OCI-LY3 (cell line): ENCODE data around the gene ATP2A3.
A peak's percentile ranks its signal among the peaks of the same experiment; 100 is the strongest.

Source experiments
- H2AFZ ChIP-seq: fragments of 200-600, 300-600 bp; shearing (Covaris generic); 2 replicates; pipeline ENCODE4 v1.6.0; 2014; ENCODE audit warnings: antibody characterized with exemption, low read depth, low read length
- H3K27ac ChIP-seq: fragments of 200-600, 300-600 bp; sonication (generic); 2 replicates; pipeline ENCODE4 v1.5.1; 2014; ENCODE audit warnings: mild to moderate bottlenecking, low read length, moderate library complexity, mixed read lengths
- H3K27me3 ChIP-seq: fragments of 200-600, 300-600 bp; sonication (generic); 2 replicates; pipeline ENCODE4 v1.6.1; 2014; ENCODE audit warnings: low read depth, low read length, mixed read lengths
- H3K36me3 ChIP-seq: fragments of 200-600, 300-600 bp; sonication (generic); replicated peaks from 2 replicates; pipeline ENCODE3; 2014; ENCODE audit warnings: low read depth, low read length, mixed read lengths
- H3K4me1 ChIP-seq: fragments of 300-600, 200-600 bp; sonication (generic); 2 replicates; pipeline ENCODE4 v1.6.1; 2014; ENCODE audit warnings: low read length, mixed read lengths
- H3K4me2 ChIP-seq: fragments of 200-600, 300-600 bp; sonication (generic); 2 replicates; pipeline ENCODE4 v1.6.1; 2014; ENCODE audit warnings: low read length, mixed read lengths
- H3K4me3 ChIP-seq: fragments of 300-600, 200-600 bp; sonication (generic); 2 replicates; pipeline ENCODE4 v1.5.1; 2014; ENCODE audit warnings: antibody characterized with exemption, mild to moderate bottlenecking, low read length, moderate library complexity
- H3K79me2 ChIP-seq: fragments of 300-600, 200-600 bp; shearing (Covaris generic); 2 replicates; pipeline ENCODE4 v1.6.1; 2014; ENCODE audit warnings: mild to moderate bottlenecking, low read length, mixed read lengths
- H3K9ac ChIP-seq: fragments of 300-600, 200-600 bp; shearing (Covaris generic); 2 replicates; pipeline ENCODE4 v1.6.0; 2014; ENCODE audit warnings: mild to moderate bottlenecking, low read length, moderate library complexity
- H3K9me3 ChIP-seq: fragments of 200-600, 300-600 bp; shearing (Covaris generic); 2 replicates; pipeline ENCODE4 v1.6.1; 2014; ENCODE audit warnings: low read length, mixed read lengths; ENCODE audit not compliant: insufficient read depth
- H4K20me1 ChIP-seq: fragments of 200-600, 300-600 bp; sonication (generic); 2 replicates; pipeline ENCODE4 v1.6.1; 2016; ENCODE audit warnings: low read length, mixed read lengths; ENCODE audit not compliant: insufficient read depth
- CTCF ChIP-seq: fragments of 200-600, 300-600 bp; sonication (generic); IDR thresholded peaks from 2 replicates; pipeline ENCODE4 v1.5.1; 2014; ENCODE audit warnings: antibody characterized with exemption, low read length, low read depth
- EZH2phosphoT487 ChIP-seq: fragments of 200-600 bp; shearing (Covaris generic); IDR thresholded peaks from 2 replicates; pipeline ENCODE4 v1.6.1; 2018; ENCODE audit warnings: antibody characterized with exemption, mixed run types, low read depth

ATP2A3 gene

GRCh38 chr17:3907483-3908216, 56.6 kb downstream of the ATP2A3 start:
- Histone ChIP-seq H3K4me1 (peaks cover 17% of the 10 kb centered on the region), H4K20me1 (no peaks in the 10 kb centered on the region)
- TF ChIP-seq EZH2phosphoT487 (no peak), CTCF (peak; percentile 42)

GRCh38 chr17:3906881-3907280, 57.4 kb downstream of the ATP2A3 start:
- Histone ChIP-seq H3K79me2 (no peaks in the 10 kb centered on the region), H4K20me1 (no peaks in the 10 kb centered on the region), H3K4me2 (no peak overlapping the region), H3K36me3 (no peaks in the 10 kb centered on the region), H2AFZ (no peak overlapping the region), H3K4me3 (no peak overlapping the region), H3K4me1 (peaks cover 15% of the 10 kb centered on the region), H3K27me3 (no peaks in the 10 kb centered on the region), H3K27ac (no peak overlapping the region), H3K9ac (no peak overlapping the region), H3K9me3 (no peaks in the 10 kb centered on the region)
- TF ChIP-seq CTCF (no peak), EZH2phosphoT487 (no peak)

More at GRCh38 chr17:3907483-3908216, 56.6 kb downstream of the ATP2A3 start:
- Histone ChIP-seq H3K36me3 (no peaks in the 10 kb centered on the region), H3K9me3 (no peaks in the 10 kb centered on the region), H3K27ac (no peak overlapping the region), H2AFZ (no peak overlapping the region), H3K79me2 (no peaks in the 10 kb centered on the region), H3K27me3 (no peaks in the 10 kb centered on the region), H3K4me2 (no peak overlapping the region), H3K9ac (no peak overlapping the region), H3K4me3 (no peak overlapping the region)

- Histone ChIP-seq H3K4me3 (no peak overlapping the region), H3K4me2 (no peak overlapping the region), H3K79me2 (no peaks in the 10 kb centered on the region), H3K36me3 (no peaks in the 10 kb centered on the region), H3K4me1 (no peaks in the 10 kb centered on the region), H4K20me1 (no peaks in the 10 kb centered on the region), H3K9ac (no peak overlapping the region), H3K27me3 (no peaks in the 10 kb centered on the region), H2AFZ (no peak overlapping the region), H3K27ac (no peak overlapping the region), H3K9me3 (no peaks in the 10 kb centered on the region)
- TF ChIP-seq EZH2phosphoT487, result no peak
- no peak for TF ChIP-seq CTCF
Observed at GRCh38 chr17:3905017-3905520, 59.2 kb downstream of the ATP2A3 start.

- Histone ChIP-seq H3K79me2 (no peaks in the 10 kb centered on the region), H3K9me3 (no peaks in the 10 kb centered on the region), H3K9ac (no peak overlapping the region), H3K36me3 (no peaks in the 10 kb centered on the region), H3K4me2 (no peak overlapping the region), H2AFZ (no peak overlapping the region), H3K4me1 (no peaks in the 10 kb centered on the region), H3K4me3 (no peak overlapping the region), H4K20me1 (no peaks in the 10 kb centered on the region), H3K27me3 (no peaks in the 10 kb centered on the region), H3K27ac (no peak overlapping the region)
- TF ChIP-seq EZH2phosphoT487 (no peak), CTCF (no peak)
Observed at GRCh38 chr17:3904501-3904900, 59.7 kb downstream of the ATP2A3 start.
